Thyroid gland (tissue), 4 donors: Measurements from ENCODE around the gene TMEM117.

Experiments used
- CTCF ChIP-seq, 6 experiments: fragments of 200-600 bp in 3 of 6; fragments of 450-650 bp in 3 of 6; sonication (generic) in 3 of 6; IDR thresholded peaks; one replicate each; pipeline ENCODE4 v1.5.1; 2016 to 2019; ENCODE audit warnings: antibody characterized with exemption in 6 of 6, mild to moderate bottlenecking in 2 of 6, inconsistent platforms in 1 of 6, moderate library complexity in 1 of 6
- POLR2A ChIP-seq, 2 donors: fragments of 450-650 bp; IDR thresholded peaks; one replicate each; pipeline ENCODE4 v1.6.1; 2017; ENCODE audit warnings: antibody characterized with exemption in 2 of 2, mild to moderate bottlenecking in 2 of 2, moderate library complexity in 1 of 2

- no peak for TF ChIP-seq CTCF (IDR thresholded peaks at IDR 0.05)
- TF ChIP-seq POLR2A (IDR thresholded peaks at IDR 0.05): no peak
Measured at GRCh38 chr12:44046732-44047417, 211.0 kb downstream of the TMEM117 start.
